SHP77 (cell line): Measurements from ENCODE around the gene NDUFS4.
"Not testable (repeated sequence)": the region's sequence is repeated elsewhere in the genome, so short reads cannot be mapped to it uniquely, and the experiment has no call there.

ENCODE experiments used
- DNase-seq, 2 experiments: peaks; one replicate each; lab custom pipeline; 2025; lab: John Stamatoyannopoulos, UW

Gene NDUFS4

DNA sequence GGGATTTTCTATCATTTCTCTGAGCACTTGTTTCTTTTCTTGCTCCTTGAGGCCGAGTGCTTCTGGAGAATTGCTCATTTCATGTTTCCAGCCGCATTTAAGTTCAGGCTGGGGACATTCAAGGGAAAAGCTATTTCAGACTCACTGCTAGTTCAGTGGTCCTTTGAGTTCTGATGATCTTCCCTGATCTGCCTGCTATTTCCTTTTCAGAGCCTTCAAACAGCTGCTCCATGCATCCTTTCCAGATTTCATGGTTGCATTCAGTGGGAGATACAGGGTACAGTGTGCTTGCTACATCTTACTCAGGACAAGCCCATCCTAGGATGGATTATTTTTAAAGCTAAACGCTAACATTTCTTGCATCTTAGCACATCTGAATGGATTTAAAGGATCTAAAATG lies 14.7 kb downstream of the NDUFS4 start:
- no peak for DNase-seq

DNA sequence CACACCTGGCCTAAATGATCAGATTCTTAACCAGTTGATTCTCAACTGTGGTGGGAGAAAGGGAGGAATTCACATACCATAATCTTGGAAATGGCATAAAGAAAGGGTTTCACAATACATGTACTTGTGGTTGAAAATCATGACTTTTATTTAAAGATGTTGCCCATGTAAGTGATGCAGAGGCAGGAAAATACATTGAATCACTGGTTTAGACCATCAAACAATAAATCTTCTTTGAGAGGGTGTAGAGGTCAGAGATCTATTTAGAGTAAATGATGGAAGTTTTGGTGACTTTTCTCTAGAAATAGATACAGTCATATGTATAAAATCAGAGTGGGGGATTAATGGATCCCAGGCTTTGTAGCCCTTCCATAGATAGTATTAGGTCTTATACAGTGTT lies 15.4 kb downstream of the NDUFS4 start:
- no peak for DNase-seq

DNA sequence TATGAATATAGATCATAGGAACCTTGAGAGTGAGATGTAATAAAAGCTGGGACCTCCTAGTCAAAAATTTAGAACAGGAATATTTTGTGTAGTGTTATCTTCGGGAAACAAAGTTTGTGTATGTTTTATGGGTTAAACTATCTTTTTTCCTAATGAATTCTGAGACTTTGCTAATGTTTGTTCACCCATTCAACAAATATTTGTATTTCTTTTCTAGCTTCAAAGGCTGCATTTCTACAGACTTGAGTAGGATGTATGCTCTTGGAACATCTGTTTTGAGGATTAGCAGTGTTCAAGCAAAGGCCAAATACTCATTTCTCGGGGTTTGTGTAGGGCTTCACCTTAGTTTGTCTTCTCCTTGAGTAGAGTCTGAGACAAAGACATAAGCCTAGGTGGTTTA lies 16.2 kb downstream of the NDUFS4 start:
- no peak for DNase-seq

DNA sequence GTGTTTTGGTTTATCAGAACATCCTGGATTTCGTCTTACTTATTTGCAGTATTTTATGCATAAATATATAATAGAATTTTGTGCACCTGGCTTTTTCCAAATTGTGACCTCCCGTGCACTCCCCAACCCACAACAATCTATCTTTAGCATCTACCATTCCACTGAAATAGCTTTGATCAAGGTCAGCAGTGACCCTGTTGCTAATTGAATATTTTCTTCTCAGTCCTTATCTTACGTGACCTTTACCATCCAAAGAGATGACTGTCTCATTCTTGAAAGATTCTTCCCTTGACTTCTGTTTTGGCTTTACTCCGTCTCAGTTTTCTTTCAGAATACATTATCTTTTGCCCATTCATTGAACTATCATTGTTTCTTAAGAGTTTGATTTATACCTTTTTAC lies 18.4 kb downstream of the NDUFS4 start:
- no peak for DNase-seq

DNA sequence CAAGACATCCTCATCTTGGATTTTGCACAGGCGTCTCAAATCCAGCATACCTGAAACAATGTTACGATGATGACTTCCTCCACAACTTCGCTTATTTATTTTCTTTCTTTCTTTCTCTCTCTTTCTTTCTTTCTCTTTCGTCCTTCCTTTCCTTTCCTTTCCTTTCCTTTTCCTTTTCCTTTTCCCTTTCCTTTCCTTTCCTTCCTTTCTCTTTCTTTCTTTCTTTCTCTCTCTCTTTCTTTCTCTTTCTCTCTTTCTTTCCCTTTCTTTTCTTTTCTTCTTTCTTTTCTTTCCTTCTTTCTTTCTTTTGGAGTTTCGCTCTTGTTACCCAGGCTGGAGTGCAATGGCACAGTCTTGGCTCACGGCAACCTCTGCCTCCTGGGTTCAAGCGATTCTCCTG lies 20.1 kb downstream of the NDUFS4 start:
- no peak for DNase-seq

DNA sequence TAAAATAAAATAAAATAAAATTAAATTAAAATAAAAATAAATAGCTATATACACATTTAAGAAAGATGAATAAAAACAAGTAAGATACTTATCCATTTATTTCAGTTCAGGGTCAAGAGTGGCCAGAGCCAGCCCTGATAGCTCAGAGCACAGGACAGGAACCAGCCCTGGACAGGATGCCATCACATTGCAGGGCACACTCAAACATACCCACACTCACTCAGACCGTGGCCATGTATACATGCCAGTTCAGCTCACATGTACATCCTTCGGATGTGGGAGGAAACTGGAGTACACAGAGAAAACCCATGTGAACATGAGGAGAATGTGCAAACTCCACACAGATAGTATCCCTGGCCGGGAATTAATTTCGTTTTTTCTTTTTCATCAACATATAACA lies 21.8 kb downstream of the NDUFS4 start:
- DNase-seq = no peak

DNA sequence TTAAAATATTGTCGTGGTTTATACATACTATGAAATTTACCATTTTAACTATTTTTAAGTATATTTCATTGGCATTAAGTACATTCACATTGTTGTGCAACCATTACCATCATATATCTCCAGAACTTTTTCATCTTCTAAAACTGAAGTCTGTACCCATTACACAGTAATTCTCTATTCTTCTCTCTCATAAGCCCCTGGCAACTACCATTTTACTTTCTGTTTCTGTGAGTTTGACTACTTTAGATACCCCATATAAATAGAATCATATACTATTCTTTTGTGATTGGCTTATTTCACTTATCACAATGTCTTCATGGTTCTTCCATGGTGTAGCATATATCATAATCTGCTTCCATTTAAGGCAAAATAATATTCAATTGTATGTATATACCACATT lies 30.3 kb downstream of the NDUFS4 start:
- DNase-seq = no peak

DNA sequence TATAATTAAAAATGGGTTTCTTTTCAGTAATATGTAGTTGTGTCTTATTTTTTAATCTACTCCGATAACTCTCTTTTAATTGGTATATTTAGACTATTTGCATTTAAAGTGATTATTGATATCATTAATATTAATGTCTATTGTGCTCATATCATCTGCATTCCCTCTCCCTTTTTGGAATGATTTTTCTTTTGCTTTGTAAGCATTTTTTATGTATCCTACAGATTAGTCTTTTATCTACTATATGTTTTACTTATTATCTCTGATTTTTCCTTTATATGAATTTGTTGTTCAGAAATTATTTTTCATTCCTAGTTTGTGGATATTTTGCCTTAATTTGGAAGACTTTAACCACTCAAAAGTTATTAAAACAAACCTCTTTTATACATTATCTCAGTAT lies 34.0 kb downstream of the NDUFS4 start:
- no peak for DNase-seq

DNA sequence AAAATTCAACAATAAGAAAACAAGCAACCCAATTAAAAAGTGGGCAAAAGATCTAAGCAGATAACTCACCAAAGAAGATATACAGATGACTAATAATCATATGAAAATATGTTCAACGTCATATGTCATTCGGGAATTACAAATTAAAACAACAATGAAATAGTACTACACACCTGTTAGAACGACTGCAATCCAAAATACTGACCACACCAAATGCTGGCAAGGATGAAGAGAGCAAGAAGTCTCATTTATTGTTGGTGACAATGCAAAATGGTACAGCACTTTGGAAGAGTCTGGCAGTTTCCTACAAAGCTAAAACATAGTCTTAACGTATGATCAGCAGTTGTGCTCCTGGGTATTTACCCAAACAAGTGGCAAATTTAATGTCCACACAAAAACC lies 37.5 kb downstream of the NDUFS4 start:
- no peak for DNase-seq

DNA sequence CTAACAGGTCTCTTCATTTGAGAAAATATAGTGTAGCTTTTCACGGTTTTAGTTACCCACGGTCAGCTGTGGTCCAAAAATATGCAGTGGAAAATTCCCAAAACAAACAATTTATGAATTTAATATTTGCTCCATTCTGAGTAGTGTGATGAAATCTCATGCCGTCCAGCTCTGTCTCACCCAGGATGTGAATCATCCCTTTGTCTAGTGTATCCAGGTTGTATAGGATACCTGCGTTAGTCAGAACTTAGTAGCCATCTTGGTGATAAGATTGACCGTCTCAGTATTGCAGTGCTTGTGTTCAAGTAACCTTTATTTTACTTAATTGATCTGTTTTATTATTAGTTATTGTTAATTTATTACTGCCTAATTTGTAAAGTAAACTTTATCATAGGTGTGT lies 41.1 kb downstream of the NDUFS4 start:
- no peak for DNase-seq

DNA sequence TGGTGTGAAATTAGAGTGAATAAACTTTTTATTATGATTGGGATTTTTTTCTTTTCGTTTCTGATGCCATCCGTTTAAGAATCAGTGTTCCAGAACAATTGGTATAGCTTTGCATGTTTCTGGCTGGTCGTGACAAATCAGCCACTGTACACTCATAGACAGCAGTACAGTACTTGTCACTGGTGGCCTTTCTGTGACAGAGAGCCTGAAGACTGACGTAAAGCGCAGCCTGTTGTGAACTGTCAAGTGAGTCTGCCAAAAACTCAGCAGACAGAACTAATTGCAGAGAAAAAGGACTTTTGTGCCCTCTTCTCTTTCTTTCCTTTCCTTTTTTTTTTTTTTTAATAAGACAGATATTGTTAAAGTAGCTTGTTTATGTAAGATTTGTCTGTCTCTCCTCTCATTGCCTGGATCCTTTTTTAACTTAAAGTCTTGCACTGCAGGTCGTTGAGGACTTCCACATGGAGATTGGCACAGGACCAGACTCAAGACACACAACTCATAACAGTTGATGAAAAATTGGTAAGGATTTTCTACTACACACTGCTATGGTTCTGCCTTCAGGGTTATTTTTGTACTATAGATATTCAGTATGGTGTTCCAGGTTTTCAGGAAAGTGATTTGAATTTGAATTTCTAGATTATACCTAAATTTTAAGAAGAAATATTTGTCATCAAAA lies 42.7 kb downstream of the NDUFS4 start:
- no peak for DNase-seq

DNA sequence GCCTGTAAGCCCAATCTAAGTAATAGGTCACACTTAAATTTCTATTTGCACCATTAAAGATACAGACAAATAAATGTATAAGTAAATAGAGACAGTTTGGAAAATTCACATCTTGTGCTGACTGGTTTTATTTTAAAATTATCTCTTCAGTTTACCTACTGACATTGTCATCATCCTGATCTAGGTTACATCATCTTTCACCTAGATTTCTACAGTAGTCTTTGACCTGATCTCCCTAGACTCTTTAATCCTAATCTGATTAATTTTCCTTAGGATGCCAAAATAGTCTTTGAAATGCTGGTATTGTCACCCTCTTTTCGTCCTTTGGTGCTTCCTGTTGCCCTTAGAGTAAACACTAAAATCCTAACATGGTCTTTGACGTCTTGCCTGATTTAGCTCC lies 43.9 kb downstream of the NDUFS4 start:
- no peak for DNase-seq

DNA sequence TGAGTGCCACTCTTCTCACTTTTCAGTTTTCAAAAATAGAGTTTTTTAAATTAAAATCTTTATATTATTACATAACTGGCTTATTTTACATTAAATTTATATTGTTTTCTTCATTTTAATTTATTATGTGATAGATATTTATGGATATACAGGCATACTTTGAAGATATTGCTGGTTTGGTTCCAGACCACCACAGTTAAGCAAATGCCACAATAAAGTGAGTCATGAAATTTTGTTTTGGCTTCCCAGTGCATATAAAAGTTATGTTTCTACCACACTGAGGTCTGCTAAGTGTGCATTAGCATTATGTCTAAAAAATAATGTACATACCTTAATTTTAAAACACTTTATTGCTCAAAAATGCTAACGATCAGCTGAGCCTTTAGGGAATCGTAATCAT lies 47.4 kb downstream of the NDUFS4 start:
- no peak for DNase-seq

DNA sequence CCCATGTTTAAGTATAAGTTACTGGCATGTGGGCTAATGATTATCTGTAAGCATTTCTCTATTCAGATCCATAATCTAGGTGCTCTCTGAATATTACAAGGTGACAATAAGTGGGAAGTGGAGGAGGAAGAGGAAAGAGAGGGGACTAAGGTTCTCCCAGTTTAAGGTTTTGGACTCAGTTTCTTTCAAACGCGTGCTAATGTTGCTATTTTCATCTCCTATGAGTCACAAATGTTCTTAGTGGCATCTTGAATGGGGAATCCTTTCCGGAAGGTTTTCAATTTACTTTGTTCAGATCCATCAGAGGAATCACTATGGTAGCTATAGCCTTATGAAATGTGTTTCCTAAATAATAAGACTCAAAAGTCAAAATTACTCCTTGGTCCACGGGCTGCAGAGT lies 48.5 kb downstream of the NDUFS4 start:
- DNase-seq = not testable (repeated sequence)

DNA sequence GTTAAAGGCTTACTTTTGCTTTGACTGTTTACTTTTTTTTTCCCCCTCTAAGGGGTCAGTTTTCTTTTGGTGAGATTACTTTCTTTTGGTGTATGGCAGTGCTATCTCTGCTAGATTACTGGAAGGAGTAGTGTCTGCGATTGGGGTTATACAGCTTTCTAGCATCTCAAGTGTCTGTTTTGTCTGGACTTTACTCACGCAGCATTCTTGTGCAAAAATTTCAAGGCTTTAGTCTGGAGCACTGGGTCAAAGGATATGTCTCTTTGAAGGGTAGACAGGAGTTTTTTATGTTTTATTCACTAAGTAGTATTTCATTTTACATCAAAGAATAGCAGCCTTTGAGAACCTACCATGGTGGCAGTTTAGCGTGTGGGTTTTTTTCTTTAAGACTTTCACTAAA lies 52.6 kb downstream of the NDUFS4 start:
- no peak for DNase-seq

DNA sequence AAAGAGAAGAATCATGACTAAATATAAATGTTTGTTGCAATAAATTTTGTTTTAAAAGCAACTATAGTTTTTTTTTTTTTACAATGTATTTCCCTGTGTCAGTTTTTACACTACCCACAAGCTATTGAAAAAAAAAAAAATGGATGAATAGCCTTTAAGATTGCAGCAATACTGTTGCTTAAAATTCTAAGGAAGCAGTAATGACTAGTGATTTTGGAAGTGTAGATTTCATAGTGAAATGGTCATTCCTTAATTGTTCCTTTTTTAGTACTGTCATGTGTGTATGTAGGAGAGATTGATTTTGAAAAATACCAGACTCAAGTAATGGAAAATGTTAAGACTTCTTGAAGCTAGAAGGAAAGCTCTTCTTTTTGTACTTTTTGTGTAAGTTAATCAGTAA lies 53.1 kb downstream of the NDUFS4 start:
- DNase-seq = no peak

DNA sequence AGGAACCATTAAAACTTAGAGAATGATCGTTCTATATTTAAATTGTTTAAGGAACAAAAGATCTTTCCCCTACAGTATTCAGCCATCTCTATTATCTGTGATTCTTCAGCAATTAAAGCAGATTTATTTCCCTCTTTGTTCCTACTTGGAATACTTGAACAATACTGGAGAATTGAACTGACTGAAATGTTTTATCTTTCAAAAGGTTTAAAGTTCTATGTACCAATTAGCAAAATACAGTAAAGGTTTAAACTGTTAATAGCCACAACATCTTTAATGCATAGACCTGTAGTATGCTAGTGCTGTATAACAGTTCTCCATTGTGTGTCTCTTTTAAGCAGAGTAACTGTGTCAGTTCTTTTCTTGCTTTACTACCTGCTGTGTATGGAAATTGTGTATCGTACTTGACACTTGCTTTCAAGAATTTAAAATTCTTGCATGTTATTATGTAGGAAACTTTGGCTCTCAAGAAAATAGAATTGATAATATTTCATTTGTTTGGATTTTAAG lies 54.0 kb downstream of the NDUFS4 start:
- no peak for DNase-seq

DNA sequence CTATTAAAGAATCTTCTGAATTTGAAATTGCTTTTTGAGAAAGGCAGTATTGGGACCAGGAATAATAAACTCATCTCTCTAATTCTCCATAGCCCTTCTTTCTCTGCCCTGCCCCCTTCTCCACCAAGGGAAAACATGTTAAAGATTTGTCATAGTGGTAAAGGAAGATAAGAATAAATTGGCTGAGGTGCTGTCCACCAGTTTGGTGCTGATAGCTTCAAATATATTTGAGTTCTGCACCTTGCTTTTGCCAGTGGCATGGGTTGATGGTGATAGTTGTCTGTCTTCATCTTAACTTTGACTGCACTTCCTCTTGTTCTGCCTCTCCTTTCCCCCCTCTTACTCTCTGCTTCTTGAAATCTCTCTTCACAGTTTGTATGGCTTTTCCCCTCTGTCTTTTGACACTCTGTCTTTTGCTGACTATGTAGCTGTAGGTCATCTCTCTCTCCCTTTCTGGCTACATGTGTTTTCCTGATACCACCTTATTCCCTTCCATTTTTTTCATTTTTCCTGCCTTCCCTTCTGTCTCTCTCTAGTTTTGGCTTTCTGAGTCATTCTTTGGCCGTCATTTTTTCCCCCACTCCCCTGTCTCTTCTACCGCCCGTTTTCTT lies 56.6 kb downstream of the NDUFS4 start:
- DNase-seq = no peak

DNA sequence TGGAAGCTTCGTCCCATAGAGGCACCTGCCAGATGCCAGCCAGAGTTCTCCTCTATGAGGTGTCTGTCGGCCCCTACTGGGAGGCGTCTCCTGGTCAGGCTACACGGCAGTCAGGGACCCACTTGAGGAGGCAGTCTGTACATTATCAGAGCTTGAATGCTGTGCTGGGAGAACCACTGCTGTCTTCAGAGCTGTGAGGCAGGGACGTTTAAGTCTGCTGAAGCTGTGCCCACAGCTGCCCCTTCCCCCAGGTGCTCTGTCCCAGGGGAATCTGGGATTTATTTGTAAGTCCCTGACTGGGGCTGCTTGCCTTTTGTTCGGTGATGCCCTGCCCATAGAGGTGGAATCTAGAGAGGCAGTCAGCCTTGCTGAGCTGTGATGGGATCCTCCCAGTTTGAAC lies 70.8 kb downstream of the NDUFS4 start:
- DNase-seq = no peak

DNA sequence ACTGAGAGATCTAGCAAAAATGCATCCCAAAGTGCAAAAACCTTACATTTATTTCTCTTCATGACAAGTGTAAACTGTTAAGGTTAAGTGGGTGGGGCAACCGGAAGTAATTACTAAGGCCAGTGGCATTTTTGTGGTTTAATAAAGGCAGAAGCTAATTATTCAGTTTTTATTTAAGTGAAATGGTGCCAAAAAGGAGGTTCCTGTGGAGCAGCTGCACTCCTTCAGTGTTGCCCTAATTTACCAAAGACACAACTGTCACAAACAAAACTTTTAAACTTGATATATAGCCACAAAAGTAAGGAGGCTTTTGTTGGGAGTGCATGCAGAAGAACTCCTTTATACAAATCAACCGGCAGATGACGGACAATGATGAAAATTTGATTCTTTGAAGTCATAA lies 81.6 kb downstream of the NDUFS4 start:
- DNase-seq = no peak

DNA sequence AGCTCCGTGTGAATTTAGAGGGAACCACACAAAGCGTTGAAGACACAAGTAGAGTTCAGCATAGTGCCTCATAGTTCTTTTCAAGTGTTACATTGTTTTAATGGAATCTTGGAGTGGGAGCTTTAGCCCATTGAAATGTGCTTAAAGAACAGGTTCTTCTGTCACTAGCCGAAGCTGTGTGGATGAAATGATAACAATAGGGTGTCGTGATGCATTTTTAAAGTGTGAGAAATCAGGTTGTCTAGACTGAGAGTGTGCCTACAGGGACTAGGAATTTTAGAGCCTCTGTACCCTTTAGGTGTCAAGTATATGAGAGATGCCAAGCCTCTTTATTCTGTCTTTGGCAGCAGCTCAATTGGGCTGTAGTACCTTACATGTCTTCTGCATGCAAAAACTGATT lies 83.0 kb downstream of the NDUFS4 start:
- no peak for DNase-seq

DNA sequence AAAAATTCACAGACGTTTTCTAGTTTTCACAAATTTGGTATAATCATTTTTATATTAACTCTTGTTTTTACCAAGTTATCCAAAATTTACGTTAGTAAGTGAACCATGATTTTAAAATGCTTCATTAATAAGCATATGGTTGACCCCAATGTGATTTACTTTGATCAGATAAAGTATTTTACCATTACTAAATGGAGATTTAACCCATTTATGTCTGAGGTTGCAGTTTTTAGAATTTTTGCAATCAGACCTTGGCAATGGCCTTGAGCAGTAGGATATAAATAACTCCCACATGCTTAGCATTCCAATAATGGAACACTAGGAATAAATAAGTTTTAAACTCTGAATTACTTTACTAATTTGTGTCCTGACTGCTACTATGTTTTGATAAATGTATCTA lies 84.6 kb downstream of the NDUFS4 start:
- no peak for DNase-seq

DNA sequence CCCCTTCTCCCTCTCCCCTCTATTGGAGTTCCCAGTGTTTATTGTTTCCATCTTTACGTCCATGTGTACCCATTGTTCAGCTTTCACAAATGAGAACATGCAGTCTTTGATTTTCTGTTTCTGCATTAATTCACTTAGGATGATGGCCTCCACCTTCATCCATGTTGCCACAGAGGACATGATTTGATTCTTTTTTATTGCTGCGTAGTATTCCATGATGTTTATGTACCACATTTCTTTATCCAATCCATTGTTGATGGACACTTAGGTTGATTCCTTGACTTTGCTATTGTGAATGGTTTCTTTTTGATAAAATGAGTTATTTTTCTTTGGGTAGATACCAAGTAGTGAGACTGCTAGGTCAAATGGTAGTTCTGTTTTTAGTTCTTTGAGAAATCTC lies 88.9 kb downstream of the NDUFS4 start:
- DNase-seq = no peak

DNA sequence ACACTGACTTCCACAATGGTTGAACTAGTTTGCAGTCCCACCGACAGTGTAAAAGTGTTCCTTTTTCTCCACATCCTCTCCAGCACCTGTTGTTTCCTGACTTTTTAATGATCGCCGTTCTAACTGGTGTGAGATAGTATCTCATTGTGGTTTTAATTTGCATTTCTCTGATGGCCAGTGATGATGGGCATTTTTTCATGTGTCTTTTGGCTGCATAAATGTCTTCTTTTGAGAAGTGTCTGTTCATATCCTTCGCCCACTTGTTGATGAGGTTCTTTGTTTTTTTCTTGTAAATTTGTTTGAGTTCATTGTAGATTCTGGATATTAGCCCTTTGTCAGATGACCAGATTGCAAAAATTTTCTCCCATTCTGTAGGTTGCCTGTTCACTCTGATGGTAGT lies 100.1 kb downstream of the NDUFS4 start:
- DNase-seq = not testable (repeated sequence)
